ENCODE measurements around the gene SVOP.
"Not testable (repeated sequence)": the region's sequence is repeated elsewhere in the genome, so short reads cannot be mapped to it uniquely, and the experiment has no call there.

The SVOP gene

DNA sequence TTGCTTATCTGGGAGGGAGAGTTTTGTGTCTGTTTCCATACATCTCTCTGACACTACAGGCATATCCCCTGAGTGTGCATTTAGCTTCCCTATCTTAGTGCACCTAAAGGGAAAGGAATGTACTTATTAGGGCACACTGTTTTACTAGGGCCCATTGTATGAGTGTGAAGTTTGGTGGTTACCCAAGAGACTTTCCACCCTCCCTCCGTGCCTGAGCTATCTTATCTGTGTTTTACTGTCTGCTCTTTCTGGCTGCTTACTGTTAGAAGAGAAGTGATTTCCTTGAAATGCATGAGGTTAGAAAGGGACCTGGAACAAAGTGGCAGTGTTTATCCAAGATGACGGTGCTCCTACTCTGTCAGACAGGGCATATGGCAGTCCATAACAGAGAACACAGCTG, 8.5 kb upstream of the SVOP start:
- no peak for DNase-seq

DNA sequence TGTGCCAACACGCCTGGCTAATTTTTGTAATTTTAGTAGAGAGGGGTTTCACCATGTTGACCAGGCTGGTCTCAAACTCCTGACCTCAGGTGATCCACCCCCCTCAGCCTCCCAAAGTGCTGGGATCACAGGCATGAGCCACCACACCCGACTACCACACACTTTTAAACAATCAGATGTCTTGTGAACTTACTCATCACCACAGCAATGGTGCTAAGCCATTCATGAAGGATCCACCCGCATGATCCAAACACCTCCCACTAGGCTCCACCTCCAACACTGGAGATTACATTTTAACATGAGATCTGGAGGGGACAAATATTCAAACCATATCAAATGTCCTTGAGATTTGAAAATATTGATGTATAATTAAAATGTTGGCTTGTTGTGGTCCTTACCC, 7.8 kb upstream of the SVOP start:
- not testable (repeated sequence) for DNase-seq

DNA sequence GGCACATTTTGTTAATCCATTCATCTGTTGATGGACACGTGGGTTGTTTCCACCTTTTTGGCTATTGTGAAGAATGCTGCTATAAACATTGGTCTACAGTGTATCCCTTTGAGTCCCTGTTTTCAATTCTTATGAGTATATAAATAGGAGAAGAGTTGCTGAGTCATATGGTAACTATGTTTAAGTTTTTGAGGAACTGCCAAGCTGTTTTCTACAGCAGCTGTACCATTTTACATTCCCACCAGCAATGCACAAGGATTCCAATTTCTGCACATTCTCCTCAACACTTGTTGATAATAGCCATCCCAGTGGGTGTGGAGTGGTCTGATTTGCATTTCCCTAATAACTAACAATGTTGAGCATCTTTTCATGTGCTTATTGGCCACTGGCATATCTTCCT, 6.9 kb upstream of the SVOP start:
- no peak for DNase-seq

DNA sequence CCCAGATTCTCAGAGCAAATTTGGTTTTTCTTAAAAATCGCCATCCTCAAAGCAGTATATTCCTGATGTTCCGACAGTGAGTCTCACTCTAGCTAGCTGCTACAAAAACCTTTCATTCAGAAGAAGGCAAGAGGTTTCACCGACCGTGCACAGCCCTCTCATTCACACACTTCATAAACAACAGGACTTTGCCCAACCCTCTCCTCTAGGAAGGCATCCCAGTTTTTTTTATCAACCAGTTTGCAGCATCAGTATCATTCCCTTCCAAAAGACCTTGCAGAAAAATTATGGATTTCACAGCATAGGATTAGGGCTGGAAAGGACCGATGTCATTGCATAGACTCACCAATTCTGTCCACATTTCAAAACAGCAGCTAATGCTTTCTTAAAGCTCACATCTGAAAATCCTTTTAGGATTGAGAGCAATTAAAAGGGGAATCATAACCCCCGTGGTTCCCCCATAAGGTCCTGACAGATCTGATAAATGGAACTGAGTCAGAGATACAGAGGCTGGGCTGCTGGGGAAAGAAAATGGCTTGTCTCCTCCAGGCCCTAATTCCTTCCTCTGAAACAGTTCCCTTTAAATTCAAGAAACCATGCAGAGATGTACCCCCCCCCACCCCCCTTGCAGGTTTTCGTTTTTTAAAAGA, 597 bp downstream of the SVOP start:
- DNase-seq, result no peak

DNA sequence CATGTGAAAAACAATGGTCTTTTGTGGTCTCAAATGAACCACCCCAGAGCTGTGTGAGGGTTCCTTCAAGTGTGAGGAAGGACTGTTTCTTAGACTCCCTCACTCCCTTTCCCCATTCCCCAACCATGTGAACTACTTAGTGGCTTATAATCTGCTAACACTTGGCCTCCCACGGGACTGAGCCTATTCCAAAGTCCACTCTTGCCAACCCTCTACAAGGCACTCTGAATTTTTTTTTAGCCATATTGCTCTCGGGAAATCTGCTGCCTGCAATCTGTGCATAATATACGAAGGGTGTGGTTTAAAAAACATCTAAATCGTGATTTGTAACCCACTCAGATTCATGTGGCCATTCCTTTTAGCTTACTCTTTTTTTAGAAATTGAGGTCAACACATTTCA, 2.6 kb downstream of the SVOP start:
- no peak for DNase-seq

DNA sequence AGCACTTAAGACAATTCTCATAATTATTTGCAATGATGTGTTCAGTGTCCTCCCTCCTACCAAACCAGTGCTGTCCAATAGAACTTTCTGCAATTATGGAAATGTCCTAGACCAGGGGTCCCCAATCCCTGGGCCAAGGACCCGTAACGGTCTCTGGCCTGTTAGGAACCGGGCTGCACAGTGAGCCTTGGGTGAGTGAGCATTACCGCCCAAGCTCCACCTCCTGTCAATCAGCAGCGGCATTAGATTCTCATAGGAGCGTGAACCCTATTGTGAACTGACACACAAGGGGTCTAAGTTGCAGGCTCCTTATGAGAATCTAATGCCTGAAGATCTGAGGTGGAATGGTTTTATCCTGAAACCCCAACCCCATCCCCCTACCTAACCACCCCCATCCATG, 3.9 kb downstream of the SVOP start:
- DNase-seq, result no peak

DNA sequence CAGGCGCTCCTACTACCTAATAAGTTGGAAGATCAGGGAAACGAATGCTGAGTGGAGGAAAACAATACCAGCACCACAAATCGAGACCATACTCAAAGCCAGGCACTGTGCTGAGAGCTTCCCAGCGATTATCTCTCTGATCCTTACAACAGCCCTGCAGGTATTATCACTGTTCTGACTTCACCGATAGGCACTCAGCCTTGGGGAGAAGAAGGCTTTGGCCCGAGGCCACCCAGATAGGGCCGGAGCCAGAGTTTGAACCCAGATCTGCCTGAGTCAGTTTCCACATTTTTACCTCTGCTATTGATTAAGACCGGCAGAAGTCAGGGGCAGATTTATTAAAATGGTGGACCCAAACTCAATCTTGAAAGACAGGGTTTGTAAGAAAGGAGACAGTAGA, 4.9 kb downstream of the SVOP start:
- DNase-seq, result no peak

DNA sequence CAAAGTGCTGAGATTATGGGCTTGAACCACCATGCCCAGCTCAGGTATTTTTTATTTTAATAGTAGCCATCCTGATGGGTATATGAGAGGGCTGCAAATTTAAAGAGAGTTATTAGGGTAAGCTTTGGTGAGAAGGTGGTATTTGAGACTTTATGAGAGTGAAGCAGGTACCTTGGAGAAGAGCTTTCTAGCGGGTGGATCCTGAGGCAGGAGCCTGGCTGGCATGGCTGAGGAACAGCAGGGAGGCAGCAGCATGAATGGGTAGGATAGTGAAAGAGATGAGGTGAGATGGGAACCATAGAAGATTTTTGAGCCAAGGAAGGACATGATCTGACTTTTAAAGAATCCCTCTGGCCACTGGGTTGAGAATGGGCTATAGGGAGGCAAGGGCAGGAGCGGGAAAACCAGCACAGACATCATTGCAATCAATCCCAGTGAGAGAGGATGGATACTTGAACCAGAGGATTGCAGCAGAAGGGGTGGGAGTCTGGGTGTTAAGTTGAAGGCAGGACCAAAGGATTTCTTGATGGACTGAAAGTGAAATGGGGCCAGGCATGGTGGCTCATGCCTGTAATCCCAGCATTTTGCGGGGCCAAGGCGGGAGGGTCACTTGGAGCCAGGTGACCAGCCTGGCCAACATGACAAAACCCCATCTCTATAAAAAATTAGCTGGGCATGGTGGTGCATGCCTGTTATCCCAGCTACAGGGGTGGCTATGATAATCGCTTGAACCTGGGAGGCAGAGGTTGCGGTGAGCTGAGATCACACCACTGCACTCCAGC, 5.7 kb downstream of the SVOP start:
- no peak for DNase-seq

DNA sequence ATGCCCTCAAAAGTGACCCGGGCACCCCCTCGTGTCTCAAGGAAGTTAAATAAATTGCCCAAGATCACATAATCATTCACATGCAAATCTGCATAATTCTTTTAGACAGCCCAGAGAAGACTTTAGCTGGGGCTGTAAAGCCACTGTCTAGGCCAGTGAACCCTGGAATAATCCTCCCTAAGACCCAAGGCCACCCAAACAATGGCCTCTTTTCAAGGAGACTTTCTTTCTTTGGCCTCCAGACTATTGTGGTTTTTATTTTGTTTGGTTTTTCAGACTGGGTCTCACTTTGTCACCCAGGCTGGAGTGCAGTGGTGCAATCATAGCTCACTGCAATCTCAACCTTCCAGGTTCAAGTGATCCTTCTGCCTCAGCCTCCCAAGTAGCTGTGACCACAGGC, 10.6 kb downstream of the SVOP start:
- DNase-seq, result no peak

DNA sequence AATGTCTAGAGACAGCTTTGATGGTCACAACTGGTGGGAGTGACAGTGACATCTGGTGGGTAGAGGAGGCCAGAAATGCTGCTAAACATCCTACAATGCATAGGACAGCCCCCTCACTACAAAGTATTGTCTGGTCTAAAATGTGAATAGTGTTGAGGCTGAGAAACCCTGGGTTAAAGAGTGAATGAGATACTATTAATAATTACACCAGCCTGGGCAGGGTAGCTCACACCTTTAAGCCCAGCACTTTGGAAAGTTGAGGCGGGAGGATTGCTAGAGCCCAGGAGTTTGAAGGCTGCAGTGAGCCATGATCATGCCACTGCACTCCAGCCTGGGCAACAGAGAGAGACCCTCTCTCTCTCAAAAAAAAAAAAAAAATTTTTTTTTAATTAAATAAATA, 11.1 kb downstream of the SVOP start:
- DNase-seq, result no peak

DNA sequence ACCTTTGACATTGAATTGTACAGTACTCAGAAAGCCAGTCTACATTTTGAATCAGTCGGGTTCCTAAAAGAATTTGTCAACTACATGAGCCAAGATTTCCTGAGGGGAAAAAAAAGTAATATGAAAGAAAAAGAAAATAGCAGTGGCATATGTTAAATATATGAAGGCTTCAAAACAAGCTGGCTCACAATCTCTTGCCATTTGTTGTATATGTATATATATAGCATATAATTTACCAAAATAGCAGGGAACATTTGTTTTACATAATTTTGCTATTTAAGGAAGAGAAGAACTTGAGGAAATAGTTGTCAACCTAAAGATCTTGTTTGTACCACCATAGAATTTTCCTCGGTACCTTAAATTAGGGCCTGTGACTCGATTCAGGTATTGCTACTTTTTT, 16.9 kb downstream of the SVOP start:
- no peak for DNase-seq

DNA sequence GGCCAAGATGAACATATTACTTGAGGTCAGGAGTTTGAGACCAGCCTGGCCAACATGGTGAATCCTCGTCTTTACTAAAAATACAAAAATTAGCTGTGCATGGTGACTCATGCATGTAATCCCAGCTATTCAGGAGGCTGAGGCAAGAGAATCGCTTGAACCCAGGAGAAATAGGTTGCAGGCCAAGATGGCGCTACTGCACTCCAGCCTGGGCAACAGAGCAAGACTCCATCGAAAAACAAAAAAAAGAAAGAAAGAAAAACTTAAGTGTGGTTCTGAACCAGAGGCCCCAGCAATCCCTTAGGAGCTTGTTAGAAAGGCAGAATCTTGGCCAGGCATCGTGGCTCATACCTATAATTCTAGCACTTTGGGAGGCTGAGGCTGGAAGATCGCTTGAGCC, 24.5 kb downstream of the SVOP start:
- DNase-seq, result no peak

DNA sequence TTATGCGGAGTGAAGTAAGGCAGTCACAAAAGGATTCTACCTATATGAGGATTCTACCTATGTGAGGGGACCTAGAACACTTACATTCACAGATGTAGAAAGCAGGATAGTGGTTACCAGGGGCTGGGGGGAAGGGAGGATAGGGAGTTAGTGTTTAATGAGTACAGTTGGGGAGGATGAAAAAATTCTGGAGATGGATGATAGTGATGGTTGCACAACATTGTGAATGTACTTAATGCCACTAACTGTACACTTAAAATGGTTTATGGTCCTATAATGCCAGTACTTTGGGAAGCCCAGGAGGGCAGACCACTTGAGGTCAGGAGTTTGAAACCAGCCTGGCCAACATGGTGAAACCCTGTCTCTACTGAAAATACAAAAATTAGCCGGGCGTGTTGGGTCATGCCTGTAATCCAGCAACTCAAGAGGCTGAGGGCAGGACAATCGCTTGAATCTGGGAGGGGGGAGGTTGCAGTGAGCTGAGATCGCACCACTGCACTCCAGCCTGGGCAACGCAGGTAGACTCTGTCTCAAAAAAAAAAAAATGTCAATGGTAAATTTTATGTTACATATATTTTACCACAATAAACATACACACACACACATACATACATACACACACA, 25.4 kb downstream of the SVOP start:
- DNase-seq, result no peak

DNA sequence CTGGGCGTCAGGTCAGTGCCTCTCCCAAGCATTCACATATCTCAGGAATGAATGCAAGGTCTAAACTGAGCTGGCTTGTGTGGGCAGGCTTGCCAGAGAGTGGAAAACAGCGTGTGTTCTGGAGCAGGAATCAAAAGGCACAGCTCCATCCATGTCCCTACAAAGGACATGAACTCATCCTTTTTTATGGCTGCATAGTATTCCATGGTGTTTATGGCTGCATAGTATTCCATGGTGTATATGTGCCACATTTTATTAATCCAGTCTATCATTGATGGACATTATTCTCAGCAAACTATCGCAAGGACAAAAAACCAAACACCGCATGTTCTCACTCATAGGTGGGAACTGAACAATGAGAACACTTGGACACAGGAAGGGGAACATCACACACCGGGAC, 30.8 kb downstream of the SVOP start:
- not testable (repeated sequence) for DNase-seq

DNA sequence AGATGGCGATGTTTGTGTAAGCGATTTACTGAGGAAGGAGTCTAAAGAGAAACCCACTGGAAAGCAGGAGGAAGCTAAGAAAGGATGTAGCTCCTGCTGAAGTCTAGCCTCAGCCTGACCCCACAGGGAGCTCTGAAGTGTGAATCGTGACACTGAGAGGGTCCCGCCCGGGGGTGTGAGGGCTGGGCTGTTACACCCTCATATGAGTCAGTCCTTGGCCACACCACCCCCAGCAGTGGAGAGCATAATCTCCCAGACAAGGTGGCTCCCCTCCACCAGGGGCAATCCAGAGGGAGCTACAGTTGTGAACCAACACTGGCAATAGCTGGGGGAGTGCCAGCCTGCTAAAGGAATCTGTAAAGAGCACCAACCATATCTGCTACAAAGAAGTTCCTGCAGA, 31.5 kb downstream of the SVOP start:
- DNase-seq, result no peak

DNA sequence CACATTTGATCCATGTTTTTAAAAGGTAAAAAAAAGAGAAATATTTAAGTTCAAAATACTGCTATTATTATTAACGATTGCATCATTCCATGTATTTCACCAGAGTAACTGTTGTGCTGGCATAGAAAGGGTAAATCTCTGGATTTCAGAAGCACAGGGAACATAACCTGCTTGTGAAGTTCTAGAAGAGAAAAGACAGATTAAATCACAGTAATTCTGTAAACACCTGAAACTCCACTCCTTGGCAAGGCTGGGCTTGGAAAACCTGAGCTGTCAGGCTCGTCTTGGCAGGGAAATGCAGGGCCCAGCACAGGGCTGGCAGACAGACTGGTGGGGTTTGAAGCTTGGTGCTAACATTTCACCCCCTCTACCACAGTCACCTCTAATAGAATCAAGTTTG, 35.1 kb downstream of the SVOP start:
- no peak for DNase-seq

DNA sequence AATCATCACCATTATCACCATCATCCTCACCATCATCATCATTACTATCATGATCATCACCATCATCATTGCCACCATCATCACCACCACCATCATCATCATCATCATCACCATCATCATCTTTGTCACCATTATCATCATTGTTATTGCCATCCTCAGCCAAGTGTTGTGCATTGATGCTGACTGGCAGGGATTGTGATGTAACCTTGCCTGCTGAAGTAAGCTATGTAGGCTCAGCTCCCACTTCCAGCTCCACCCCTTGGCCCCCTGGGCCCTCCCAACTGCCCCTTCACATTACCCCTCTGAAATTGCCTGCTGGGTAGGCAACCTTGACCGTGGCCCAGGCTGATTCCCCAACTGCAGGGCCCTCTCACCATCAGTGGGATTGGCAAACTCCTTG, 37.6 kb downstream of the SVOP start:
- DNase-seq, result no peak

DNA sequence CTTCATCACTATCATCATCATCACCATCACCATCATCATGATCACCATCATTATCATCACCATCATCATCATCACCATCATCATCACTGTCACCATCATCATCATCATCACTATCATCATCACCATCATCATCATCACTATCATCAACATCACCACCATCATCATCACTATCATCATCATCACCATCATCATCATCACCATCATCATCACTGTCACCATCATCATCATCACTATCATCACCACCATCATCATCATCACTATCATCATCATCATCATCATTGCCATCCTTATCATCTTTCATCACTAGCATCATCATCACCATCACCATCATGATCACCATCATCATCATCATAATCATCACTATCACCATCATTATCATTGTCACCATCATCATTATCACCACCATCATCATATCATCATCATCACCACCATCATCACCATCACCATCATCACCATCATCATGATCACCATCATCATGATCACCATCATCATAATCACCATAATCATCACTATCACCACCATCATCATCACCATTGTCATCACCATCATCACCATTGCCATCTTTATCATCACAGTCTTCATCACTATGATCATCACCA, 38.1 kb downstream of the SVOP start:
- no peak for DNase-seq

DNA sequence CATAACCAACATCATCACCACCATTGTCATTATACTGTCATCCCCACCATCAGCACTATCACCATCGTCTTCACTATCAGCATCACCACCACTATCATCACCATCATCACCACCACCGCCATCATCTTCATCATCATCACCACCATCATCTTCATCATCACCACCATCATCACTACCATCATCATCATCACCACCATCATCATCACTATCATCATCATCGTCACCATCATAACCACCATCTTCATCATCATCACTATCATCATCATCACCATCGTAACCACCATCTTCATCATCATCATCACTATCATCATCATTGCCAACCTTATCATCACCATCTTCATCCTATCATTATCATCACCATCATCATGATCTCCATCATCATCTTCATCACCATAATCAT, 39.0 kb downstream of the SVOP start:
- no peak for DNase-seq

DNA sequence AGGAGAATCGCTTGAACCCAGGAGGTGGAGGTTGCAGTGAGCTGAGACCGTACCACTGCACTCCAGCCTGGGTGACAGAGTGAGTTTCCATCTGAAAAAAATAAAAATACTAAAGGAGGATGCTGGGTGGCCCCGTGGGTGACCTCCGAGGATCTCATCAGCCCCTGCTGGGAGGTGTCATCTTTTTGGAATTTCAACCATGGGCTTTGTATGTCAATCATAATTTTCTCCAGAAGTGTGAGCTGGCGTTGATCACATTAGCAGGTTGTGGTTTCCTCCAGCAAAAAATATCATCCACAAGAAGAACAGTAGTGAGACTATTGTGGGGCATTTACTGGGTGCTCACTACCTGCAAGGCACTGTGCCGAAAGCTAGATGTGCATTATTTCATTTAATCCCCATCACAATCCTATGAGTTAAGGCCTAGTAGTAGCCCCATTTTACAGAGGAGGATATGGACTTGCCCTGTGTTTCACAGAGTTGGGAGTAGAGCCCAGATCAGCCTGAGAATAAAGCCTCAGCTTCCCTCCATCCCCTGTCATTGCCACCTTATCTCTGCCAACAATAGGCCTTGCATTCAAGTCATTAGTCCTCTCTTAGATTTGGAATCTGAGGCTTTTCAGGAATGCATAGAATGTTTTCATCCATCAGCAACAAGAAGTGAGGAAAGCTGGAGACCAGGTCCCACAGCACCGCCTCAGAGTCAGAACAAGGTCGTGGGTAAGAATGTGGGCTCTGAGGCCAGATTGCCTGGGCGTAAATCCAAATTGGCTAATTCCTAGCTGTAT, 39.8 kb downstream of the SVOP start:
- DNase-seq, result no peak

DNA sequence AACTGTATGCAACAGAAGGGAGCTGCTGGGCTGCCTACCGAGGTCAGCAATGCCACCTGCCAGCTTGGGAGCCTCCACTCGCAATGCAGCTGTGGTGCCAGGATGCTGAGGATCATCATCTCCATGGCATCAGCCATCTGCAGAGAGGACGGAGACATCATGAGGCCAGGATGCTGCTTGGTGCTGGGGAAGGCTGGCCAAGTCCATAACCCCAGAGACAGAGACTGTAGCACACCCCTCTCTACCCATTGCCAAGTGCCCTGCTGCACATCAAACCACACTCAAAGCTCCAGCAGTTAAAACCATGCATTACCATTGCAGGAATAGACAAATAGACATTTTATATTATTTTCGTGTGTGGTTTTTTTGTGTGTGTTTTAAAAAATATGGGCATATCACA, 43.5 kb downstream of the SVOP start:
- DNase-seq, result no peak

DNA sequence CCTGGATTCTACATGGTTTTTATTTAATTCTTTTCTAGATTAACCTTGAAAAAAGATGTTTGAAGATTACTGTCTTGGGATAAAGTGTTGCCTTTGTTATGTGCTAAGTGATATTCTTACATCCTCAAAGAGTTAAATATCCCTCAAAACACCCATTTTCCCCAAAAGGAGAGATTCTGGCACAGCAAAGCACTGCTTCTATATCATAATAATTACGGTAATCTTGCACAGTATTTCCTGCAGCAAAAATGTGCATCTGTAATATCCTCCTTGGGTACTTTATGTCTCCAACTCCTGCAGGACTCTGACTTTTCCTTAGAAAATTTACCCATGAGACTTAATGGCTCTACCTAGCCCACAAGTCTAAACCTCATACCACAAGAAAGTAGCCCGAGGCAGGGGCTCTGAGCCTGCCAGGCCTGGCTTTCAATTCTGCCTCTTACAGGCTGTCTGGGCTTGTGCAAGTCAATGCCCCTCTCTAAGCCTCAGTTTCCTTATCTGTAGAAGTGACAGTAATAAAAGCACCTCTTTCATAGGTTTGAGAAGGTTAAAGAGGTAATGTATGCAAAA, 45.8 kb downstream of the SVOP start:
- no peak for DNase-seq

DNA sequence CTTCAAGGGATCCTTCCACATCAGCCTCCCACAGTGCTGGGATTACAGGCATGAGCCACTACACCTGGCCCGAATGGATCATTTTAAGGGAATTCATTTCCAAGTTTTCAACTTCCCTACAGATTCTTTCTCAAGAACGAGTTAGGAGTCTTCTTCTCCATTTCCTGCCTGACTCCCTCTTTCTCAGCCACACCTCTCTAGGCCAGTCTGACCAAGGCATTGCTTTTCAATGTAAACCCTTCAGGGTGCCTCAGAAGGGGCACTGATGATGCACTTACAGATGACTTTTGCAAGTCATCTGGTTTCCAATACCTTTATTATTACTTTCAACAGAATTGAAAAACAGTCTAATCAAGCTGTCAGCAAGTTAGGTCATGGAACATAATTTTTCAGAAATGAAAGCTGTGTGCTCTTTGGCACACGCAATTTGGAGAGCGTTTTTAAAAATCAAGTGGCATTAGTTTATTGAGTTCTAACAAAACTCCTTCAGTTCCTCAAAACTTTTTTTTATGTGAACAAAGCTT, 47.2 kb downstream of the SVOP start:
- no peak for DNase-seq
